GM18502 (cell line): ENCODE results near the gene SART1.

Source experiments
- ATAC-seq: cut with Tn5 transposase; IDR thresholded peaks from one replicate; pipeline ENCODE4 v1.9.1; 2021; ENCODE audit warnings: mild to moderate bottlenecking; ENCODE audit not compliant: unreplicated experiment, poor library complexity

The SART1 gene

GRCh38 chr11:65960824-65961266 is 689 bp upstream of the SART1 start:
- ATAC-seq = no peak

GRCh38 chr11:65962141-65962564 is 619 bp downstream of the SART1 start:
- ATAC-seq = no peak

- no peak for ATAC-seq
Measured at GRCh38 chr11:65964906-65965305, 3.4 kb downstream of the SART1 start.

GRCh38 chr11:65965986-65966762 is 4.6 kb downstream of the SART1 start:
- no peak for ATAC-seq

- ATAC-seq = no peak
Measured at GRCh38 chr11:65967329-65967934, 5.9 kb downstream of the SART1 start.

- no peak for ATAC-seq
Measured at GRCh38 chr11:65968600-65969482, 7.3 kb downstream of the SART1 start.

GRCh38 chr11:65972116-65972515 is 10.6 kb downstream of the SART1 start:
- ATAC-seq = no peak

- ATAC-seq = no peak
Measured at GRCh38 chr11:65973439-65974110, 12.0 kb downstream of the SART1 start.

GRCh38 chr11:65975771-65976170 is 14.2 kb downstream of the SART1 start:
- ATAC-seq = no peak

GRCh38 chr11:65976216-65977176 is 15.0 kb downstream of the SART1 start:
- ATAC-seq = no peak

GRCh38 chr11:65977621-65978390 is 16.3 kb downstream of the SART1 start:
- no peak for ATAC-seq

GRCh38 chr11:65978391-65979238 is 17.1 kb downstream of the SART1 start:
- no peak for ATAC-seq

GRCh38 chr11:65979261-65979759 is 17.8 kb downstream of the SART1 start:
- ATAC-seq = no peak

- ATAC-seq = no peak
Measured at GRCh38 chr11:65981101-65981740, 19.7 kb downstream of the SART1 start.

- no peak for ATAC-seq
Measured at GRCh38 chr11:65981972-65982823, 20.7 kb downstream of the SART1 start.
